Stimulated activated CD4-positive, alpha-beta T cell treated with anti-CD3 and anti-CD28 coated beads, Interleukin-1b, Interleukin-23, amount 100 ng/mL, for 4 hours (primary cell): ENCODE results near the gene FAM47E.
"Not testable (repeated sequence)": the region's sequence is repeated elsewhere in the genome, so short reads cannot be mapped to it uniquely, and the experiment has no call there.

Source experiments
- DNase-seq, 2 donors: peaks; one replicate each; pipeline ENCODE4 v3.0.0-alpha.2; 2020; ENCODE audit warnings: low read depth in 2 of 2

The FAM47E gene

DNA sequence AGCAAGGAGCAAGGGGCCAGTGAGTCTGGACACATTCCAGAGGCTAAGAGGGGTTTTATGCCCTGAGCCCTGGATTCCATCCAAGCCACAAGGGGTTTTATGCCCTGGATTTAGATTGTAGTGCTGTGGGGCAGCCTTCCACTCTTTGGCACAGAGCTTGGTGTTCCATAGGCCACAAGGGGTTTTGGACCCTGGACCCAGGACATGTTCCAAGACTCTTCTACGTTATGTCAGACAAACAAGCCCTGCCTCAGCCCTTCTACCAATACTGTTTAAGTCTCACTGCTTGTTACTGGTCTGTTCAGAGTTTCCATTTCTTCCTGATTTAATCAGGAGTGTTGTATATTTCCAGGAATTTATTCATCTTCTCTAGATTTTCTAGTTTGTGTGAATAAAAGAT is 25.1 kb upstream of the FAM47E start:
- no peak for DNase-seq

DNA sequence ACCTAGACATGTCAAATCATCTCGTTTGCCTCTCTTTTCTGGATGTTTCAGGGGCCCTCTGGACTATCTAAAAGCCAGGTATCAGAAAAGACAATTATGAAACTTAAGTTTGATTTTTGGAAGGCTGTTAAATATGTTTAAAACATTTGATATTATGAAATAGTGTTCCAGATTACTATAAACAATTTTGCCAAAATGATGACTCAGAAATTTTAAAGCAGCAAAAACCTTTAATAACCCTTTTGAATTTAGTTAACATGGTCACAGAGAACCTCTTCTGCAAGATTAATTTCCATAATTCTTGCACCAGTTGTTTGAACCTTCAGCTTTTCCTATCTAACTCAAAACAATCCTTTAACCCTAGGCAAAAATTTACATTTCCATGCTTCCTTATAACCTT is 18.8 kb upstream of the FAM47E start:
- DNase-seq: no peak

DNA sequence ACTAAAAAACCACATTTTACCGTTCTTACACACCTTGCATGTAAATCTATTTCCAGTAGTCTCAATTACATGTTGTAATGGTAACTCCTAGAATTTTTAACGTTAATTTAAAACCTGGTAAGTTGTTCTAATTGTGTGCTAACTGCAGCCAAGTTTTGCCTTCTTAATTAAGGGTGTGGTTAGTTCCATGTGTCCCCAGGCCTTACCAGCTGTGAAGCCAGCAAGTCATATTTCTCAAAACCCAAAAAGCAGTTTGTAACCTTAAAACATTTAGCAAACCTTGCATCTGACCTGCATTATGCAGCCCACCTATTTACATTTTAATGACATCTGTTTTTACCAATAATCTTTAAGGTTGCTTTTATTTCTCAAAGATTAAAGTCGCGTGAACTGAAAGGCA is 18.4 kb upstream of the FAM47E start:
- no peak for DNase-seq

DNA sequence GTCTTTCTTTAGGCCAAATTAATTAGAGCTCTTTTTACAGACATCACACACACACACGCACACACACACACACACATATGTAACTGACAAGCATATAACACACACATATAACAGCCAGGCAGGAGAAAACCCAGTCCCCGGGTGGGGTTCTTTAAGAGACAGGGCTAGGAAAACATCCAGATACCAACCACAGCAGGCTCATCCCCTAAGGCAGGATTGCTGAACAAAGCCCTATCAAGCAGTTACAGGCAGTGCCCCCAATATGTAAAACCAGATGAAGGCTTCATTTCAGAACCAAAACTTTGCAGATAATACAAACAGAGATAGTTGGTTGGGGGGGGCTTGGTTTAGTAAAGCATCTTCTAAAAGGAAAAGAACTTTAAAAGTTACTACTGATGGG is 18.0 kb upstream of the FAM47E start:
- DNase-seq: no peak

DNA sequence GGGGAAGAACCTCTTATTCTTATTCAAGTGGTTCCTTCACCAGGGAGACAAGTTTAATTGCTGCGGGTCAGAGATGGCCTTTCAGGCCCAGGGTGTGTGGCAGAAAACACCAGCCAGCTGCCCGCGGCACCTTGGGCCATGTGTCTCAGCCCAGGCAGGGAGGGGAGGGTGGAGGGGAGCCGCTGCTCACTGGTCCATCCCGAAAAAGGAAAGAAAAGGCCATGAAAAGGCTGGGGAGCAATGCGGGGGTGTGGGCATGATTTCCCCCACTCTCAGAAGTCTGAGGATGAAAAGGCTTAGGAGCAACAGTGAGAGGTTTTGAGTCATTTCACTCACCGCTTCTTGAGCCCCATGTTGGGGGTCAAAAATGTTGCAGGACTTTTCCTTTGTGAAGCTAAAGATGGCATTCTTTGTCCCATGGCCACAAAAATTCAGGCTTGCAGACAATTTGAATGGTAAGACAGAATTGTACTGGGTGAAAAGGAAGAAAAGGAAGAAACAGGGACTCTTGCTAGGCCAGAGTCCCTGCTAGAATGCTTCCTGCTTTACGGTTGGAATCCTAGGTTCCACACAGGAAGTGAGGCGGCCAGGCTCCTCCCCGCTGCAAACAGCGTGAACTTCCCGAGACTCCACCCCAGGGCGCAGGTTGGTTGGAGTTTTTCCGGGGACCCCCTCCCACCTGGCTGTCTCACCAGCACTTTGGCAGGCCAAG is 17.4 kb upstream of the FAM47E start:
- no peak for DNase-seq

DNA sequence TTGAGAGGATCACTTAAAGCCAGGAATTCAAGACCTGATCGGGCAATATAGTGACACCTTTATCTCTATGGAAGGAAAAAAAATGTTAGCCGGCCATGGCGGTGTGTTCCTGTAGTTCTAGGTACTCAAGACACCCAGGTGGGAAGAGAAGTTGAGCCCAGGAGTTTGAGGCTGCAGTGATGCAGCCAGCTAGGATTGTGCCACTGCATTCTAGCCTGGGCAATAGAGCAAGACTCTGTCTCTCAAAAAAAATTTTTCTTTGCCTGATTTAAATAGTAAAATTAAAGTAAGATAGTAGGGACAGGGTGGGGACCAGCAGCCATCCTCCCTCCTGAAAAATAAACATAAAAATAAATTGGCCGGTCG is 16.9 kb upstream of the FAM47E start:
- DNase-seq: no peak

DNA sequence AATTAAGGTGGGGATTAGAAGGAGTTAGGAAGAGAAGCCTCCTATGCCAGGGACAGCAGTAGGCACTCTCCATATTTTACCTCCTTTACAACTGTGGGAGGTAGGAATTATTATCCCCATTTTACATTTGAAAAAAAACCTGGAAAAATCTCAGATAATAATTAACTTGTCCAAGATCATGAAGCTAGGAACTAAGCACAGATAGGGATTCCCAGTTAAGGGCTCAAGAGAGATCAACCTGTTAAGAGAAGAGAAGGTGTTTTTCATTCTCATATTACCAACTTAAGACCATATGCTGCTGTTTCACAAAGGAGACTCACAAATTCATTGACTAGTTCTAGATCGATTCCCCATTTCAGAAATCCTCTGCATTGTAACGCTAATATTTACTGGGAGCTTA is 16.1 kb upstream of the FAM47E start:
- DNase-seq: no peak

DNA sequence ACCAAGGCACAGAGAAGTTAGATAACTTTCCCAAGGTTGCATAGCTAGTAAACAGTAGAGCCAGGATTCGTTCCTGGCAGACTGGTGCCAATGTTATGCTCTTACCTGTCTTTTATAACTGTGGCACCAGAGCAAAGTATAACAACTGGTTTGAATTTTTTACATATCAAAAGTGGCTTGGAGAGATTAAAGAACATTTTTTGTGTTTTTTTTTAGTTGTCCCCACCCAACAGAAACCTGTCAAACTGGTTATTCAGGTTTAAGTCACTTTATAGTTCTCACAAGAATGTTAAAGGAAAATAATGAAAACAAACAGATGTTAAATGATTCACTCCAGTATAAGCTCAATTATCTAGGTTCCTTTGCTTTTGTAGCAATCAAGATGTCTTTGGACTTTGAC is 15.6 kb upstream of the FAM47E start:
- DNase-seq: no peak

DNA sequence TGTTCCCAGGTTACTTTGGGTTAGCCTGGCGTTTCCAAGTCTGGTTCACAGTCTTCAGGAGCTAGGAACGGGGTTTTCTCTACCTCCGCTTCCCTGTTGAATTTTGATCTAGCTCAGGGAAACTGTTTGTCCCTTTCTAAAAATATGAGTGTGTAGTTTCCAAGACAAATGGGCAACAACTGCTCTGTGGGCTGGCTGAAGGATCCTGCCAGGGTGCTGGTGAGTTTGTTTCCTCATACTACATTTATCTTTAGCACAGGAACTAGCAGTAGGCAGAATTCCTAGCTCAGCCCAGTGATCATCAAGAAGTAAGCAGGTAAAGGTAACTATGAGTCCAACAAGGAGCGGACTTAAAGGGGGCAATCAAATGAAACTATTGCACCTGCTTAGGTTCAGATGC is 13.3 kb upstream of the FAM47E start:
- no peak for DNase-seq

DNA sequence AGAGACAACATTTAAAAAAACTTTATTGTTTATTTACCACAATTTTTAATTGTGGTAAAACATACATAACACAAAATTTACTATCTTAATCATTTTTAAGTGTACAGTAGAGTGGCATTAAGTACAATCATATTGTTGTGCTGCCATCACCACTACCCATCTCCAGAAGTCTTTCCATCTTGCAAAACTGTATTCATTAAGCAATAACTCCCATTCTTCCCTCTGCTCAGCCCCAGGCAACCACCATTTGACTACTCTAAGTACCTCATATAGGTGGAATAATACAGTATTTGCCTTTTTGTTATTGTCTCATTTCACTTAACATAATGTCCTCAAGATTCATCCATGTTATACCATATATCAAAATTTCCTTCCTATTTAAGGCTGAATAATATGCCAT is 12.8 kb upstream of the FAM47E start:
- DNase-seq: no peak

DNA sequence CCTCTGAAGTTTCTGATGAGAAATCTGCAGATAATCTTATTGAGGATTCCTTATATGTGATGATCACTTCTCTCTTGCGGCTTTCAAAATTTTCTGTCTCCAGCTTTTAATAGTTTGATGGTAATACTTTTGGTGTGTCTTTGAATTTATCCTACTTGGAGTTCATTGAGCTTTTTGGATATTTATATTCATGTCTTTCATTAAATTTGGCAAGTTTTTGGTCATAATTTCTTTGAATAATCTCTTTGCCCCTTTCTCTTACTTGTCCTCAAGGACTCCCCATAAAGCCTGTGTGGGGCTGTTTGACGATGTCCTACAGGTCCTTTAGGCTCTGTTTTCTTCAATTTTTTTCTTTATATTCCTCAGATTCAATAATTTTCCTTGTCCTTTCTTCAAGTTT is 11.3 kb upstream of the FAM47E start:
- no peak for DNase-seq

DNA sequence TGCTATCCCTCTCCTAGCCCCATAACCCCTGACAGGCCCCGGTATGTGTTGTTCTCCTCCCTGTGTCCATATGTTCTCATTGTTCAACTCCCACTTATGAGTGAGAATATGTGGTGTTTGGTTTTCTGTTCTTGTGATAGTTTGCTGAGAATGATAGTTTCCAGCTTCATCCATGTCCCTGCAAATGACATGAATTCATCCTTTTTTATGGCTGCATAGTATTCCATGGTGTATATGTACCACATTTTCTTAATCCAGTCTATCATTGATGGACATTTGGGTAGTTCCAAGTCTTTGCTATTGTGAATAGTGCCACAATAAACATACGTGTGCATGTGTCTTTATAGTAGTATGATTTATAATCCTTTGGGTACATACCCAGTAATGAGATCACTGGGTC is 7.6 kb upstream of the FAM47E start:
- DNase-seq: not testable (repeated sequence)

DNA sequence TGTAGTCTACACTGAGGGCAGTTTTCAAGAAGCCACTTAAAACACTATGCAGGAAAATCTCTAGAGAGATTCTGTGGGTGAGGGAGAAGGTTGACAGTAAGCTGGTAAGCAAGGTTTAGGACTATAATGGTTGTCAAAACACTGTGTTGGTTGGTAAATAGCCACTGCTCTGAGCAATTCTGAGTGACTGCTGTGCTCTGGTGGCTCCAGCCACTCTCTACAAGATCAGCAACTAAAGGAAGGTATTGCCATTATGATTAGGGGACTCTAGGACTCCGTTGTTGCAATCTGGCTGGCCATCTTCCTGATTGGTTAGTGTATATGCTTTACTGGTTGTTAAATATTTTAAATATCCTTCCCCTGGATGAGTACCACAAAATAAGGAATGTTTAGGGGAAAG is 5.5 kb upstream of the FAM47E start:
- no peak for DNase-seq

DNA sequence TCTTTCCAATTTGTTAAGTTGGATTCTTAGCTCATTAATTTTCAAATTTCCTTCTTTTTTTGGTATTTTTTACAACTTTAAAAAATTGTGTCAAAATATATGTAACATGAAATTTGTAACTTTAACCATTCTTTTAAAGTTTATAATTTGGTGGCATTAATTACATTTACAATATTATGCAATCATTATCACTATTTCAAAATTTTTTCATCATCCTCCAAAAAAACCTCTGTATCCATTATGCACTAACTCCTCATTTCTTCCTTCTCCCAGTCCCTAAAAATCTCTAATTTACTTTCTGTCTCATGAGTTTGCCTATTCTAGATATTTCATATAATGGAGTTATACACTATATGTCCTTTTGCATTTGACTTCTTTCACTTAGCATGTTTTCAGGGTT is 4.7 kb upstream of the FAM47E start:
- DNase-seq: no peak

DNA sequence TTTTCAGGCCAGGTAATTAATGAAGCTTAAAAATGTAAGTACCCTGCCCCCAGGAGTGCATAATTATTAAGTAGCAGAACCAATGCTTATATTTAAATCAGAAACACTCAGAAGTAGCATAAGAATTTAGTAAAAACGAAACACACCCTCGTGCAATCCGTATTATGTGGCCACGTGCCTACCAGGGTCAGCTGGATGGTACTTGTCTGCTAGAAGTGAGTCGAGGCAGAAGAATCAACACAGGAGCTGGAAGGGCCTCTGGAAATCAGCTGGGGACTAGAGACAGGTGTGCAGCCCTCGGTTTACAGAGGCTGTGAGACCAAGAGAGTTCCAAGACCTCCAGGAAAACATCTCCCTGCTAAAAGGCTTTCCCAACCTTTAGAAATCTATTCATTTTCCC is 559 bp upstream of the FAM47E start:
- no peak for DNase-seq

DNA sequence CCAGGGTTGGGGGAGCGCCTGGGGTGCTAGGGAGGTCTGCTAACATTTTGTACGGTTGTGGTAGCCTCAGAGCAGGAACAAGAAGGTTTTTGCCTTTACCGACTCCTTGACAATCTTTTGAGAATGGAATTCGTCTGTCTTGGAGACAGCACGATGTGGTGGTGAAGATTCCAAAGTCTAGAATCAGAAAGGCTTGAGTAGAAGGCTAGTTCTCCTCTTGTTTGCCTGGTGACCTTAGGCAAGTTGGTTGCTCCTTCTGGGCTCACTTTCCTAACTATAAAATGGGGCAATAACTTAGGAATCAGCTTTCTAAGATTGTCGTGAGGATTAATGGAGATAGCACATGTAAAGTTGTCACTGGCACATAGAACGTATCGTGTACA is 741 bp downstream of the FAM47E start:
- no peak for DNase-seq

DNA sequence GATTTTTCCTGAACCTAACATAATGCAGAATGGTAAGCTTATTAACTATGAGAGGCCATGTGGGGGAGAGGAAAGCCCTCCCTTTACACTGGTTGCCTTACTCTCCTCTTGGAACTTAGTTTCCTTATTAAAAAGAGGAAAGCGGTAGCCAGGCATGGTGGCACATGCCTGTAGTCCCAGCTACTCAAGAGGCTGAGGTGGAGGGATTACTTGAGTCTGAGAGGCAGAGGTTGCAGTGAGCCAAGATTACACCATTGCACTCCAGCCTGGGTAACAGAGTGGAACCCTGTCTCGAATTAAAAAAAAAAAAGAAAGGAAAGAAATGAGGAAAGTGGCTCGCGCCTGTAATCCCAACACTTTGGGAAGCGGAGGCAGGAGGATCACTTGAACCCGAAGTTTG is 2.0 kb downstream of the FAM47E start:
- DNase-seq: no peak

DNA sequence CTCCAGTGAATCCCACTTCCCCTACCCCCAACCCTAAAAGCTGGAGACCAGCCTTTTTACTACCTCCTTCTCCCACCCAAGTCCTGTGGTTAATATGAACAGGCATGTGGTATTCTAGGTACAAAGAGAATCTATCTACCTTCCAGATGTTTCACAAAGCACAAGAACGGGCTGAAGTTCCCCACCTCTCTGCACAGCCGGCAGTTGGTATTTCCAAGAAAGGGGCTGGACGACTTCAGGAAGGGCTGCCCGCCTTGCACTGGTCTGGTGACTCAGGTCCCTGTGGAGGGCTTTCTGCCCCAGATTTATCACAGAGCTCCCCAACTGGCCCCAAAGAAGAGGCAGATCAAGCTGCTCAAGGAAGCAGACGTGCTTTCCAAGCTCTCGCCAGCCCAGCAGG is 4.5 kb downstream of the FAM47E start:
- DNase-seq: no peak

DNA sequence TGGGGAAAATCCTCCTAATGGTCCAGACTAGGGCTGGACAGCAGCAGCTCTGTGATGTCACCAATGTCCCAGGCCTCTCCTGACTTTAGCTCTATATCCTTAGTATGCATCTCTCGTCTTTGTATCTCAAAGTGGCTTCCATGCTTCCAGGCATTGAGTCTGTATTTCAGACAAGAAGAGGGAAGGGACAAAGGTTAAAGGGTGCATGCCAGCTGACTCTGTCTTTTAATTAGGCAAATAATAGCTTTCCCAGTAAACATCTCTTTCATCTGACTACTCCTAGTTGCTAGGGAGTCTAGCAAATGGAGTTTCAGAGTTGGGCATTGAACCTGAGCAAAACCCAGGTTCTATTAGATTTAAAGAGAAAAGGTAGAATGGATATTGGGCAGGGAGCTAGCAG is 5.4 kb downstream of the FAM47E start:
- no peak for DNase-seq

DNA sequence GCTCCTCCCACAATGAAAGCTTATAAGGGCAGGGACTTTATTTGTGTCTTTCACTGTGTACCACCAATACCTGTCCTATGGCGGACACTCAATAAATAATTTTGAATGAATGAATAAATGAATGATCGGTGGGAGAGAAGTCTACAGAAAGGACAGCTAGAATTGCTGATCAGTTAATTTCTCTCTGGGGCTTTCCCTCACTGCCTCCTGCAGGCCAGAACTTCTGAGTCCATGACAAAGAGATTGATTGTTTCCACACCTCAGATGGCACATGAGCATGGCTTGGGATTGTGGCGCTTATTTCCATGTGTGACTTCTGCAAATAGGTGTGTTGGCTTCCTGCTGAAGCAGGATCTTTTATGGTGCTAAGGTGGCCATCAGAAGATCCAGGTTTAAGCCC is 6.3 kb downstream of the FAM47E start:
- no peak for DNase-seq

DNA sequence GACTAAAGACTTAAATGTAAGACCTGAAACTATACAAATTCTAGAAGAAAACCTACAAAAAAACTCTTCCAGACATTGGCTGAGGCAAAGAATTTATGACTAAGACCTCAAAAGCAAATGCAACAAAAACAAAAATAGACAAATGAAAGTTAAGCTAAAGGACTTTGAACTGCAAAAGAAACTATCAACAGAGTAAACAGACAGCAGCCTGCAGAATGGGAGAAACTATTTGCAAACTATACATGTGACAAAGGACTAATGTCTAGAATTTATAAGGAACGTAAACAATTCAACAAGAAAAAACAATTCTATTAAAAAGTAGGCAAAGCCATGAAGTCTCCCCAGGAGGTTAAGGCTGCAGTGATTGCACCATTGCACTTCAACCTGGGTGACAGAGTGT is 9.1 kb downstream of the FAM47E start:
- DNase-seq: no peak

DNA sequence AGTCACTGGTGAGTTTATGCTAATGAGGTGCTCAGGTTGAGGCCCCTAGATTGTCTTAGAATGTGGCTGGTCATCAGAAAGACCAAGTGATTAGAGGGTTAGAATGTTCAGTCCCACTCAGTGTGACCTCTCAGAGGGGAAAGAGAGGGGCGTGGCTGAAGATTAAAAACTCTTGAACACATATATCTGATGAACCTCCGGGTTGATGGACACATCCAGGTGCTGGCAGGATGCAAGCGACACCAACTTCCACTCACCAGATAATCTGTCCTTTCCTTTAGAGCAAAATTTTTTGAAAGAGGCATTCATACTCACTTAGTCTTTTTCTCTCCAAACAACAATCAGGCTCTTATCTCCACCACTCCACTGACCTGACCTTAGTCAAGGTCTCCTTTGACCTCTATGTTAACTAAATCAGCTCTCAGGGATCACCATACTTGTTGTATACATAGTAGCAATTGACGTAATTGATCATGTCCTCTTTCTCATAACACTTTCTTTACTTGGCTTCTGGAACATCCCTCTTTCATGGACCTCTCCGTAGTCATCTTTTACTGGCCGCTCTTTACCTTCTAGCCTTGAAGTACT is 14.2 kb downstream of the FAM47E start:
- no peak for DNase-seq

DNA sequence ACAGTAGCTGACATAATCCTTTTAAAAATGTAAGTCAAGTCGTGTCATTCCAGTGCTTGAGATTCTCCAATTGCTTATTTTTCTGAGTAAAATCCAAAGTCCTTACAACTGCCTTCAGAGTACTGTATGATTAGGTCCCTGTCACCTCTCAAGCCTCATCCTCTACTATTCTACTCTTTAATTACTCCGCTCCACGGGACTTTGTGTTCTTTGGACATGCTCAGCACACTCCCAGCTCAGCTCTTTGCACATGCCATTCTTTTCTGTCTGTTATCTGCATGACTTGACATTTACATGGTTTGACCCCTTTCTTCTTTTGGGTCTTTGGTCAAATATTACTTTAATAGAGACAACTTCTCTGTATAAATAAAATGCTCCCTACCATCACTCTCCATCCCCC is 15.1 kb downstream of the FAM47E start:
- no peak for DNase-seq

DNA sequence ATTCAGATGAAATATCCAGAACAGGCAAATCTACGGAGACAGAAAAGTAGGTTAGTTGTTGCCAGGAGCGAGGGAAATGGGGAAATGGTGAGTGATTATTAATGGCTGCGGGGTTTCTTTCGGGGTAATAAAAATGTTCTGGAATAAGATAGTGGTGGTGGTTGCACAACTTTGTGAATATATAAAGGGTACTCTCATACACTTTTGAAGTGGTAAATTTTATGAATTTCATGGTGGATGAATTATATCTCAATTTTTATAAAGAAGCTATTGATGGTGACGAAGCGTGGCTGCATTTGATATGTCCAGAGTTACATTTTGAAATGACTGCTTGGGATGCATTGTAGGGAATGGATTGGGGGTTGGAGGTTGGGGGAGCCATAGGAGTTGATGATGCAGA is 16.3 kb downstream of the FAM47E start:
- DNase-seq: no peak
